Peyer's patch (tissue), 4 donors: ENCODE measurements around the gene ZNF697.

ENCODE experiments used
- CTCF ChIP-seq, 6 experiments: fragments of 450-650 bp in 4 of 6; fragments of 200-600 bp in 2 of 6; sonication (generic) in 1 of 6; IDR thresholded peaks; one replicate each; pipeline ENCODE4 v1.5.1; 2017 to 2019; ENCODE audit warnings: antibody characterized with exemption in 6 of 6, mild to moderate bottlenecking in 3 of 6, moderate library complexity in 1 of 6
- POLR2A ChIP-seq, 2 donors: fragments of 450-650 bp; IDR thresholded peaks; one replicate each; pipeline ENCODE4 v1.5.1; 2017; ENCODE audit warnings: antibody characterized with exemption in 2 of 2, mild to moderate bottlenecking in 2 of 2, moderate library complexity in 2 of 2

GRCh38 chr1:119697598-119697997, 49.5 kb upstream of the ZNF697 start:
- TF ChIP-seq CTCF (IDR thresholded peaks at IDR 0.05) (no peak), POLR2A (IDR thresholded peaks at IDR 0.05) (no peak)
